H1 (cell line): ENCODE measurements around the gene CCDC60. TPM values are rescaled to one million over a fixed set of nuclear protein-coding genes. Genes with fewer than 3 reads are reported as not detected.

Experiments used
- CTCF ChIA-PET: fragments of 300-600 bp; sonication (Branson Sonifier 250); formaldehyde crosslinking; loops from one replicate; lab custom pipeline; 2021; ENCODE audit not compliant: partially characterized antibody; lab: Charles Lee
- POLR2A ChIA-PET: fragments of 300-600 bp; sonication (Branson Sonifier 250); formaldehyde crosslinking; loops from one replicate; lab custom pipeline; 2021; ENCODE audit warnings: inconsistent platforms; ENCODE audit not compliant: partially characterized antibody; lab: Charles Lee
- DNase-seq, 2 experiments: peaks; one replicate each; pipeline versions ENCODE4 v3.0.0 to v3.0.0-alpha.2; 2010 to 2022; ENCODE audit warnings: low spot score in 2 of 2, low read depth in 1 of 2, mixed read lengths in 1 of 2
- FAIRE-seq: peaks from 2 replicates; lab custom pipeline; 2011; peaks lifted over from hg19 to GRCh38; lab: Jason Lieb, UNC
- H2AFZ ChIP-seq: 2 replicates; pipeline ENCODE4 v1.8.1; 2012; ENCODE audit warnings: low read length, inconsistent platforms
- H2AK5ac ChIP-seq: 2 replicates; pipeline ENCODE4 v1.6.1; 2013; ENCODE audit warnings: low read depth, low read length
- H2BK120ac ChIP-seq: replicated peaks from 2 replicates; pipeline ENCODE3; 2013; ENCODE audit warnings: low read depth, low read length, inconsistent platforms
- H2BK12ac ChIP-seq: 2 replicates; pipeline ENCODE4 v1.6.1; 2013; ENCODE audit warnings: low read depth, low read length
- H2BK15ac ChIP-seq: 2 replicates; pipeline ENCODE4 v1.6.1; 2013; ENCODE audit warnings: low read length
- H2BK20ac ChIP-seq: 2 replicates; pipeline ENCODE4 v1.6.1; 2013; ENCODE audit warnings: low read length
- H2BK5ac ChIP-seq: 2 replicates; pipeline ENCODE4 v1.6.1; 2013; ENCODE audit warnings: low read depth, low read length
- H3K14ac ChIP-seq: 2 replicates; pipeline ENCODE4 v1.6.1; 2013; ENCODE audit warnings: inconsistent platforms; ENCODE audit not compliant: insufficient read length
- H3K18ac ChIP-seq: 2 replicates; pipeline ENCODE4 v1.6.1; 2013; ENCODE audit warnings: low read length; ENCODE audit errors: extremely low read depth
- H3K23ac ChIP-seq: 2 replicates; pipeline ENCODE4 v1.6.1; 2013; ENCODE audit warnings: inconsistent platforms; ENCODE audit not compliant: insufficient read length
- H3K23me2 ChIP-seq: 2 replicates; pipeline ENCODE4 v1.6.1; 2013; ENCODE audit warnings: low read depth, low read length
- H3K27ac ChIP-seq: 2 replicates; pipeline ENCODE4 v1.6.1; 2011; ENCODE audit warnings: low read depth, low read length, inconsistent platforms
- H3K27me3 ChIP-seq, 4 experiments: replicated peaks in 1 of 4; 1 replicate in 1 of 4; 2 replicates in 3 of 4; pipeline versions ENCODE4 v1.6.1 to v1.8.1; 2011 to 2013; ENCODE audit warnings: low read length in 3 of 4, mild to moderate bottlenecking in 3 of 4, inconsistent platforms in 2 of 4, mixed read lengths in 2 of 4, moderate library complexity in 1 of 4; ENCODE audit not compliant: control insufficient read depth in 3 of 4, insufficient read depth in 3 of 4; ENCODE audit errors: extremely low read depth in 1 of 4
- H3K36me3 ChIP-seq, 4 experiments: 2 replicates each; pipeline versions ENCODE4 v1.6.1 to v1.8.1; 2011 to 2013; ENCODE audit warnings: mild to moderate bottlenecking in 4 of 4, low read length in 3 of 4, moderate library complexity in 2 of 4, control low read depth in 1 of 4, inconsistent platforms in 1 of 4; ENCODE audit not compliant: insufficient read depth in 4 of 4, control insufficient read depth in 2 of 4
- H3K4ac ChIP-seq: replicated peaks from 2 replicates; pipeline ENCODE3; 2013; ENCODE audit warnings: low read length, low read depth, mixed read lengths, inconsistent platforms; ENCODE audit not compliant: insufficient read length
- H3K4me1 ChIP-seq, 4 experiments: replicated peaks in 1 of 4; 1 replicate in 1 of 4; 2 replicates in 3 of 4; pipeline versions ENCODE4 v1.6.1 to v1.8.1; 2011 to 2013; ENCODE audit warnings: low read length in 3 of 4, inconsistent platforms in 2 of 4, mixed read lengths in 1 of 4; ENCODE audit not compliant: insufficient read depth in 4 of 4, control insufficient read depth in 3 of 4
- H3K4me2 ChIP-seq, 2 experiments: 2 replicates each; pipeline versions ENCODE4 v1.6.1 to v1.8.1; 2011 to 2013; ENCODE audit warnings: low read depth in 2 of 2, low read length in 2 of 2, control low read depth in 1 of 2, inconsistent platforms in 1 of 2, mild to moderate bottlenecking in 1 of 2; ENCODE audit not compliant: insufficient read depth in 1 of 2
- H3K4me3 ChIP-seq, 4 experiments: fragments of 200-600, 300-600 bp in 1 of 4; sonication (generic), shearing (Covaris generic), sonication (Bioruptor Twin) in 1 of 4; 2 replicates each; pipeline versions ENCODE4 v1.5.1 to v1.8.1; 2011 to 2016; ENCODE audit warnings: low read length in 4 of 4, low read depth in 3 of 4, control low read depth in 2 of 4, inconsistent platforms in 2 of 4, mild to moderate bottlenecking in 2 of 4, mixed read lengths in 1 of 4, moderate library complexity in 1 of 4; ENCODE audit not compliant: insufficient read depth in 2 of 4; ENCODE audit errors: extremely low read depth in 1 of 4
- H3K56ac ChIP-seq: replicated peaks from 2 replicates; pipeline ENCODE3; 2013; ENCODE audit warnings: low read depth, mild to moderate bottlenecking, mixed read lengths, low read length, inconsistent platforms; ENCODE audit not compliant: insufficient read length
- H3K79me1 ChIP-seq: 2 replicates; pipeline ENCODE4 v1.6.1; 2013; ENCODE audit warnings: low read depth, low read length, control low read depth
- H3K79me2 ChIP-seq, 2 experiments: 2 replicates each; pipeline versions ENCODE4 v1.6.1 to v1.8.1; 2012 to 2013; ENCODE audit warnings: low read length in 2 of 2, mild to moderate bottlenecking in 2 of 2, inconsistent platforms in 1 of 2; ENCODE audit not compliant: insufficient read depth in 2 of 2, control insufficient read depth in 1 of 2
- H3K9ac ChIP-seq, 4 experiments: replicated peaks in 1 of 4; 1 replicate in 1 of 4; 2 replicates in 3 of 4; pipeline versions ENCODE4 v1.6.1 to v1.8.1; 2011 to 2013; ENCODE audit warnings: low read depth in 3 of 4, low read length in 3 of 4, control low read depth in 2 of 4, mild to moderate bottlenecking in 2 of 4, moderate library complexity in 2 of 4, inconsistent platforms in 1 of 4; ENCODE audit errors: extremely low read depth in 1 of 4
- H3K9me3 ChIP-seq, 2 experiments: 2 replicates each; pipeline versions ENCODE4 v1.6.1 to v1.8.1; 2012 to 2013; ENCODE audit warnings: mild to moderate bottlenecking in 2 of 2, moderate library complexity in 2 of 2, control low read depth in 1 of 2, inconsistent platforms in 1 of 2, low read depth in 1 of 2, low read length in 1 of 2, mixed read lengths in 1 of 2; ENCODE audit not compliant: insufficient read depth in 2 of 2
- H4K20me1 ChIP-seq, 2 experiments: replicated peaks in 1 of 2; 2 replicates each; pipeline versions ENCODE3 to v1.8.1; 2011 to 2013; ENCODE audit warnings: inconsistent platforms in 2 of 2, low read length in 2 of 2, mild to moderate bottlenecking in 1 of 2; ENCODE audit not compliant: insufficient read depth in 2 of 2, control insufficient read depth in 1 of 2
- H4K5ac ChIP-seq: 2 replicates; pipeline ENCODE4 v1.6.1; 2013; ENCODE audit warnings: low read length, low read depth, mixed read lengths, inconsistent platforms; ENCODE audit not compliant: insufficient read length
- H4K8ac ChIP-seq: 2 replicates; pipeline ENCODE4 v1.8.0; 2013; ENCODE audit warnings: mild to moderate bottlenecking, moderate library complexity, low read length, inconsistent platforms; ENCODE audit not compliant: insufficient read depth; ENCODE audit errors: extremely low read depth
- H4K91ac ChIP-seq: replicated peaks from 2 replicates; pipeline ENCODE3; 2013; ENCODE audit warnings: low read length, mixed read lengths, inconsistent platforms; ENCODE audit not compliant: insufficient read length
- JUN ChIP-seq: IDR thresholded peaks from 2 replicates; pipeline ENCODE4 v1.6.1; 2011; ENCODE audit warnings: low read depth, mild to moderate bottlenecking, improper control_type of control experiment, low read length
- WGBS, 2 experiments: shearing (Covaris generic) in 1 of 2; methylation state at CpG; one replicate each; pipeline versions ENCODE4 v1.1.6 to v1.1.7; 2013 to 2015; ENCODE audit warnings: low lambda C conversion rate in 2 of 2, mixed read lengths in 2 of 2, inconsistent platforms in 1 of 2, low coverage in 1 of 2, missing lambda C conversion rate in 1 of 2; ENCODE audit not compliant: insufficient replicate concordance in 2 of 2, insufficient coverage in 1 of 2, insufficient read length in 1 of 2; ENCODE audit errors: extremely low coverage in 1 of 2, missing lambda C conversion rate in 1 of 2; 5-methylcytosine and 5-hydroxymethylcytosine counted together
- polyA plus RNA-seq, 7 experiments: library from polyadenylated mRNA; depleted of rRNA in 3 of 7; stranded (reverse) in 5 of 7; unstranded in 2 of 7; fragments of >200 nt in 5 of 7; fragments of 200-250 nt in 2 of 7; gene quantifications; 1 replicate in 5 of 7; 2 replicates in 1 of 7; 4 replicates in 1 of 7; pipeline versions ENCODE4 v1.2.1 to v1.2.3, GENCODE V29; 2011 to 2013; ENCODE audit warnings: missing spikeins in 2 of 7, mixed read lengths in 2 of 7
- total RNA-seq: library from RNA; stranded (reverse); fragmentation: NEBNext Ultra II Directional; extraction: Animal tissue kit (Norgen Biotek cat#: 25700); gene quantifications from 2 replicates; pipeline ENCODE4 v1.2.1, GENCODE V29; 2021

The CCDC60 gene
- total and polyA plus RNA-seq, 2 of the 8 experiments (the other 6 are each of a cell fraction or from before 2014, with no cell fraction given), result 0.05 TPM; not detected in 1

DNA sequence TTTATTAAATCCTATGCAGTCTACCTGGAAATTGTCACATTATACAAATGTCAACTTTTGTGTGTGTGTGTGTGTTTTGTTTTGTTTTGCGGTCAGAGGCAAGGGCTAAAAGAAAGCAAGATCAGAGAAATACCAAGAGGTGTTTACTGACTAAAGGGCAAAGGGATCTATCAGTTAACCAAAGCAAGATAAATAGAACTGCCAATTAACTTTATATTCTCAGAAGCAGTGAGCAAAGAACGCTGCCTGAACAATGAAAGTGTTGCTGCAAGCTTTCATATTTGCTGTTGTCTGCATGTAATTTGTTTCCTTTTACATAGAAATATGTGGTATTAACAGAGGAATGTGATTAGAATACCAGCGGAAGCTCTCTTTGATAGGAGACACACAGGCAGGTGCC lies 30.9 kb downstream of the CCDC60 start:
- H4K91ac ChIP-seq, result no peak overlapping the region
- no peak overlapping the region for H2BK15ac ChIP-seq
- WGBS, 2 experiments, result 82% methylated on average over 3 of the region's 3 CpGs; no CpG with 5 or more reads in 1 of the 2 experiments
- H3K4me3 ChIP-seq, result no peak overlapping the region
- H3K14ac ChIP-seq, result no peak overlapping the region
- H3K79me2 ChIP-seq, result no peaks in the 10 kb centered on the region
- no peak overlapping the region for H3K9ac ChIP-seq
- ChIA-PET CTCF (interaction anchor here (1.4 kb wide), 1 partner anchor 48 kb away, joined by 4 read pairs; no protein-coding TSS in a partner anchor), POLR2A (no interaction called here)
- H3K4me1 ChIP-seq, result peaks cover 0 to 27% (median 15%) of the 10 kb centered on the region in 4 experiments; a peak in 6 of 7 replicates
- H4K8ac ChIP-seq, result no peak overlapping the region
- H3K23me2 ChIP-seq, result no peaks in the 10 kb centered on the region
- H2BK20ac ChIP-seq, result no peak overlapping the region
- H3K4me2 ChIP-seq, result no peak overlapping the region
- no peak overlapping the region for H2AFZ ChIP-seq
- H3K9me3 ChIP-seq, result peaks cover 0 to 6% of the 10 kb centered on the region in 2 experiments; a peak in 2 of 4 replicates
- no peak overlapping the region for H3K56ac ChIP-seq
- H3K4ac ChIP-seq, result no peak overlapping the region
- no peak overlapping the region for H2AK5ac ChIP-seq
- H4K5ac ChIP-seq, result no peak overlapping the region
- H4K20me1 ChIP-seq, result no peaks in the 10 kb centered on the region
- DNase-seq, result no peak
- no peaks in the 10 kb centered on the region for H3K27me3 ChIP-seq
- H3K27ac ChIP-seq, result no peak overlapping the region
- FAIRE-seq, result no peak
- no peak overlapping the region for H2BK5ac ChIP-seq
- H3K79me1 ChIP-seq, result no peaks in the 10 kb centered on the region
- no peak overlapping the region for H3K23ac ChIP-seq
- no peak overlapping the region for H2BK120ac ChIP-seq
- H3K18ac ChIP-seq, result no peak overlapping the region
- no peak overlapping the region for H2BK12ac ChIP-seq
- no peaks in the 10 kb centered on the region for H3K36me3 ChIP-seq
- TF ChIP-seq JUN, result no peak
